ENCODE results near the gene PROSER3. TPM values are rescaled to one million over a fixed set of nuclear protein-coding genes. Genes with fewer than 3 reads are reported as not detected.

The PROSER3 gene
- total and polyA plus RNA-seq, 2 donors (not counting 3 experiments of a cell fraction or from before 2014, with no cell fraction given): 18.3 to 28.3 TPM

DNA sequence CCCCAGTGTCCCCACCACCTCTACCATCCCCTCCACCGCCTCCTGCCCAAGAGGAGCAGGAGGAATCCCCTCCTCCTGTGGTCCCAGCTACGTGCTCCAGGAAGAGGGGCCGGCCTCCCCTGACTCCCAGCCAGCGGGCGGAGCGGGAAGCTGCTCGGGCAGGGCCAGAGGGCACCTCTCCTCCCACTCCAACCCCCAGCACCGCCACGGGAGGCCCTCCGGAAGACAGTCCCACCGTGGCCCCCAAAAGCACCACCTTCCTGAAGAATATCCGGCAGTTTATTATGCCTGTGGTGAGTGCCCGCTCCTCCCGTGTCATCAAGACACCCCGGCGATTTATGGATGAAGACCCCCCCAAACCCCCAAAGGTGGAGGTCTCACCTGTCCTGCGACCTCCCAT is 37.3 kb upstream of the PROSER3 start:
- CTCF ChIA-PET: no interaction called here
- dilution Hi-C loops (cut with MboI; ENCODE audit: extremely low pct_ligation_motif_present, low sequenced_read_pairs): no loop called here

DNA sequence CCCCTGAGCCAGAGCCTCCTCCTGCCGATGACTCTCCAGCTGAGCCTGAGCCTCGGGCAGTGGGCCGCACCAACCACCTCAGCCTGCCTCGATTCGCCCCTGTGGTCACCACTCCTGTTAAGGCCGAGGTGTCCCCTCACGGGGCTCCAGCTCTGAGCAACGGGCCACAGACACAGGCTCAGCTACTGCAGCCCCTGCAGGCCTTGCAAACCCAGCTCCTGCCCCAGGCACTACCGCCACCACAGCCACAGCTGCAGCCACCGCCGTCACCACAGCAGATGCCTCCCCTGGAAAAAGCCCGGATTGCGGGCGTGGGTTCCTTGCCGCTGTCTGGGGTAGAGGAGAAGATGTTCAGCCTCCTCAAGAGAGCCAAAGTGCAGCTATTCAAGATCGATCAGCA is 36.6 kb upstream of the PROSER3 start:
- H3K36me3 ChIP-seq (ENCODE audit: control insufficient read depth in 2 of 2, extremely low read depth in 1 of 2, insufficient read depth in 2 of 2, low read length in 2 of 2): peaks cover 17 to 52% of the 10 kb centered on the region in 2 experiments
- no peaks in the 10 kb centered on the region for H3K27me3 ChIP-seq (ENCODE audit: control insufficient read depth in 2 of 2, insufficient read depth in 2 of 2, low read length in 2 of 2)
- FAIRE-seq: no peak
- DNase-seq (ENCODE audit: low read depth, low spot score): no peak
- H3K9me3 ChIP-seq (replicated peaks; ENCODE audit: control insufficient read depth, insufficient read depth, low read length): no peaks in the 10 kb centered on the region
- H4K20me1 ChIP-seq (replicated peaks; ENCODE audit: control insufficient read depth, extremely low read depth, insufficient read depth, low read length): no peaks in the 10 kb centered on the region
- no peaks in the 10 kb centered on the region for H3K9me1 ChIP-seq (replicated peaks; ENCODE audit: control insufficient read depth, extremely low read depth, insufficient read depth, low read length)
- H3K4me1 ChIP-seq (ENCODE audit: control insufficient read depth, extremely low read depth, insufficient read depth, low read length): peaks cover 11% of the 10 kb centered on the region
- H3K4me2 ChIP-seq (ENCODE audit: insufficient read depth, low read length): no peak overlapping the region
- no peak overlapping the region for H3K27ac ChIP-seq (ENCODE audit: insufficient read depth, low read depth, low read length)
- TF ChIP-seq, protein P1, sequence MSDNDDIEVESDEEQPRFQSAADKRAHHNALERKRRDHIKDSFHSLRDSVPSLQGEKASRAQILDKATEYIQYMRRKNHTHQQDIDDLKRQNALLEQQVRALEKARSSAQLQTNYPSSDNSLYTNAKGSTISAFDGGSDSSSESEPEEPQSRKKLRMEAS (IDR thresholded peaks at IDR 0.05; ENCODE audit: insufficient read depth, insufficient read length): no peak
- no peak for TF ChIP-seq POLR2AphosphoS5 (IDR thresholded peaks at IDR 0.05; ENCODE audit: insufficient read depth, low read depth, low read length)
- no peak for TF ChIP-seq JUN (IDR thresholded peaks at IDR 0.05; ENCODE audit: borderline replicate concordance, insufficient read depth, insufficient read length, low read depth)
- TF ChIP-seq EZH2 (IDR thresholded peaks at IDR 0.05; ENCODE audit: borderline replicate concordance, low read depth, low read length, severe bottlenecking): no peak
- no peak for TF ChIP-seq FOS (IDR thresholded peaks at IDR 0.05; ENCODE audit: borderline replicate concordance, insufficient read depth, low read length)
- TF ChIP-seq POLR2A (IDR thresholded peaks at IDR 0.05; ENCODE audit: low read depth, low read length): no peak
- TF ChIP-seq GATA2 (IDR thresholded peaks at IDR 0.05; ENCODE audit: insufficient read depth, insufficient read length, low read depth, low read length): no peak
- TF ChIP-seq MYC (IDR thresholded peaks at IDR 0.05; ENCODE audit: low read depth, low read length): no peak
- TF ChIP-seq, protein P2, sequence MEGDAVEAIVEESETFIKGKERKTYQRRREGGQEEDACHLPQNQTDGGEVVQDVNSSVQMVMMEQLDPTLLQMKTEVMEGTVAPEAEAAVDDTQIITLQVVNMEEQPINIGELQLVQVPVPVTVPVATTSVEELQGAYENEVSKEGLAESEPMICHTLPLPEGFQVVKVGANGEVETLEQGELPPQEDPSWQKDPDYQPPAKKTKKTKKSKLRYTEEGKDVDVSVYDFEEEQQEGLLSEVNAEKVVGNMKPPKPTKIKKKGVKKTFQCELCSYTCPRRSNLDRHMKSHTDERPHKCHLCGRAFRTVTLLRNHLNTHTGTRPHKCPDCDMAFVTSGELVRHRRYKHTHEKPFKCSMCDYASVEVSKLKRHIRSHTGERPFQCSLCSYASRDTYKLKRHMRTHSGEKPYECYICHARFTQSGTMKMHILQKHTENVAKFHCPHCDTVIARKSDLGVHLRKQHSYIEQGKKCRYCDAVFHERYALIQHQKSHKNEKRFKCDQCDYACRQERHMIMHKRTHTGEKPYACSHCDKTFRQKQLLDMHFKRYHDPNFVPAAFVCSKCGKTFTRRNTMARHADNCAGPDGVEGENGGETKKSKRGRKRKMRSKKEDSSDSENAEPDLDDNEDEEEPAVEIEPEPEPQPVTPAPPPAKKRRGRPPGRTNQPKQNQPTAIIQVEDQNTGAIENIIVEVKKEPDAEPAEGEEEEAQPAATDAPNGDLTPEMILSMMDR (IDR thresholded peaks at IDR 0.05; ENCODE audit: extremely low read depth in 1 of 2, insufficient read depth in 1 of 2, low read depth in 1 of 2, low read length in 2 of 2): no peak
- no peak overlapping the region for H2AFZ ChIP-seq (ENCODE audit: low read depth, low read length)
- intact Hi-C loops (cut with micrococcal nuclease): no loop called here
- dilution Hi-C loops (cut with MboI; ENCODE audit: extremely low pct_ligation_motif_present, low sequenced_read_pairs): no loop called here
- POLR2A ChIA-PET: no interaction called here
- CTCF ChIA-PET: no interaction called here
- no peak overlapping the region for H3K4me3 ChIP-seq (replicated peaks in 1 of 3; ENCODE audit: insufficient read depth in 1 of 3, low read depth in 1 of 3, low read length in 3 of 3)
- no peak overlapping the region for H3K9ac ChIP-seq (replicated peaks; ENCODE audit: extremely low read depth, insufficient read depth, low read length)
- peaks cover 30% of the 10 kb centered on the region for H3K79me2 ChIP-seq (ENCODE audit: control insufficient read depth, insufficient read depth, low read length)
- no TSS peak for BruUV-seq (replicated peaks)

More for the DNA sequence above, 37.3 kb upstream of the PROSER3 start:
- H3K79me2 ChIP-seq (ENCODE audit: control insufficient read depth, insufficient read depth, low read length): peaks cover 30% of the 10 kb centered on the region
- FAIRE-seq: no peak
- intact Hi-C loops (cut with micrococcal nuclease): no loop called here
- H3K4me2 ChIP-seq (ENCODE audit: insufficient read depth, low read length): no peak overlapping the region
- H3K4me3 ChIP-seq (replicated peaks in 1 of 3; ENCODE audit: insufficient read depth in 1 of 3, low read depth in 1 of 3, low read length in 3 of 3): no peak overlapping the region
- no peak overlapping the region for H3K9ac ChIP-seq (replicated peaks; ENCODE audit: extremely low read depth, insufficient read depth, low read length)
- peaks cover 17% of the 10 kb centered on the region for H3K4me1 ChIP-seq (ENCODE audit: control insufficient read depth, extremely low read depth, insufficient read depth, low read length)
- H3K36me3 ChIP-seq (ENCODE audit: control insufficient read depth in 2 of 2, extremely low read depth in 1 of 2, insufficient read depth in 2 of 2, low read length in 2 of 2): peaks cover 17 to 45% of the 10 kb centered on the region in 2 experiments
- DNase-seq (ENCODE audit: low read depth, low spot score): no peak
- BruUV-seq (replicated peaks): no TSS peak
- no peaks in the 10 kb centered on the region for H3K9me1 ChIP-seq (replicated peaks; ENCODE audit: control insufficient read depth, extremely low read depth, insufficient read depth, low read length)
- TF ChIP-seq JUN (IDR thresholded peaks at IDR 0.05; ENCODE audit: borderline replicate concordance, insufficient read depth, insufficient read length, low read depth) (no peak), GATA2 (IDR thresholded peaks at IDR 0.05; ENCODE audit: insufficient read depth, insufficient read length, low read depth, low read length) (no peak), POLR2AphosphoS5 (IDR thresholded peaks at IDR 0.05; ENCODE audit: insufficient read depth, low read depth, low read length) (no peak), EZH2 (IDR thresholded peaks at IDR 0.05; ENCODE audit: borderline replicate concordance, low read depth, low read length, severe bottlenecking) (no peak), POLR2A (IDR thresholded peaks at IDR 0.05; ENCODE audit: low read depth, low read length) (no peak)
- H4K20me1 ChIP-seq (replicated peaks; ENCODE audit: control insufficient read depth, extremely low read depth, insufficient read depth, low read length): no peaks in the 10 kb centered on the region
- POLR2A ChIA-PET: no interaction called here
- H3K27me3 ChIP-seq (ENCODE audit: control insufficient read depth in 2 of 2, insufficient read depth in 2 of 2, low read length in 2 of 2): no peaks in the 10 kb centered on the region
- no peak overlapping the region for H3K27ac ChIP-seq (ENCODE audit: insufficient read depth, low read depth, low read length)
- no peak overlapping the region for H2AFZ ChIP-seq (ENCODE audit: low read depth, low read length)
- no peaks in the 10 kb centered on the region for H3K9me3 ChIP-seq (replicated peaks; ENCODE audit: control insufficient read depth, insufficient read depth, low read length)
